T-cell (primary cell): Measurements from ENCODE around the gene SIPA1L3. TPM values are rescaled to one million over a fixed set of nuclear protein-coding genes. Genes with fewer than 3 reads are reported as not detected.

Source experiments
- ATAC-seq, 4 experiments: fragments of 200-7000 bp in 3 of 4; fragments of 150-1000 bp in 1 of 4; cut with Tn5 transposase; replicated peaks in 1 of 4; 1 replicate in 3 of 4; 2 replicates in 1 of 4; pipeline ENCODE4 v1.10.0; 2021; ENCODE audit warnings: moderate library complexity in 3 of 4, mild to moderate bottlenecking in 2 of 4, moderate number of reproducible peaks in 1 of 4
- CTCF ChIA-PET, 2 donors: fragments of 300-600 bp; sonication (Branson Sonifier 250); formaldehyde crosslinking; loops; one replicate each; lab custom pipeline; 2022; ENCODE audit warnings: antibody characterized with exemption in 2 of 2; lab: Charles Lee
- POLR2A ChIA-PET, 2 donors: fragments of 300-600 bp; sonication (Branson Sonifier 250); formaldehyde crosslinking; loops; one replicate each; lab custom pipeline; 2022; ENCODE audit warnings: antibody characterized with exemption in 2 of 2; lab: Charles Lee
- DNase-seq, 35 experiments: peaks; one replicate each; pipeline versions ENCODE4 v3.0.0 to v3.0.0-alpha.2; 2013 to 2023
- H3K27ac ChIP-seq: one replicate; pipeline ENCODE4 v1.5.1; 2013; ENCODE audit warnings: low read length
- H3K27me3 ChIP-seq, 2 experiments: replicated peaks in 1 of 2; 1 replicate in 1 of 2; 2 replicates in 1 of 2; pipeline versions ENCODE4 v1.6.1 to v1.7.0; 2013; ENCODE audit warnings: low read length in 1 of 2, mixed read lengths in 1 of 2; ENCODE audit not compliant: control insufficient read depth in 2 of 2, insufficient read depth in 2 of 2; ENCODE audit errors: extremely low read depth in 1 of 2
- H3K36me3 ChIP-seq, 2 donors: 1 replicate in 1 of 2; 2 replicates in 1 of 2; pipeline versions ENCODE4 v1.6.1 to v1.7.0; 2013; ENCODE audit warnings: low read length in 1 of 2; ENCODE audit not compliant: control insufficient read depth in 2 of 2, insufficient read depth in 1 of 2; ENCODE audit errors: extremely low read depth in 1 of 2
- H3K4me1 ChIP-seq, 2 experiments: 1 replicate in 1 of 2; 2 replicates in 1 of 2; pipeline versions ENCODE4 v1.6.1 to v1.7.0; 2013; ENCODE audit warnings: low read length in 2 of 2, mixed read lengths in 1 of 2; ENCODE audit not compliant: insufficient read depth in 2 of 2, control insufficient read depth in 1 of 2; ENCODE audit errors: extremely low read depth in 1 of 2
- H3K4me3 ChIP-seq, 2 donors: 1 replicate in 1 of 2; 2 replicates in 1 of 2; pipeline versions ENCODE4 v1.5.1 to v1.7.0; 2013; ENCODE audit warnings: mild to moderate bottlenecking in 2 of 2, low read length in 1 of 2, moderate library complexity in 1 of 2; ENCODE audit not compliant: control insufficient read depth in 1 of 2; ENCODE audit errors: extremely low read depth in 1 of 2
- H3K9me3 ChIP-seq: 2 replicates; pipeline ENCODE4 v1.7.0; 2013
- H3K27ac Mint-ChIP-seq, 2 donors: one replicate each; pipeline ENCODE4 v1.8.0; 2020 to 2021; ENCODE audit warnings: mild to moderate bottlenecking in 2 of 2, mixed read lengths in 2 of 2
- H3K27me3 Mint-ChIP-seq, 2 donors: one replicate each; pipeline ENCODE4 v1.8.0; 2021 to 2022; ENCODE audit warnings: mixed read lengths in 2 of 2
- H3K36me3 Mint-ChIP-seq: one replicate; pipeline ENCODE4 v1.8.0; 2021; ENCODE audit warnings: mixed read lengths
- H3K4me1 Mint-ChIP-seq, 3 donors: one replicate each; pipeline ENCODE4 v1.8.0; 2020 to 2022; ENCODE audit warnings: mixed read lengths in 3 of 3, mild to moderate bottlenecking in 1 of 3
- H3K4me3 Mint-ChIP-seq, 3 donors: one replicate each; pipeline ENCODE4 v1.8.0; 2020 to 2022; ENCODE audit warnings: mild to moderate bottlenecking in 3 of 3, mixed read lengths in 3 of 3, moderate library complexity in 3 of 3
- H3K9me3 Mint-ChIP-seq, 3 donors: one replicate each; pipeline ENCODE4 v1.8.0; 2020 to 2022; ENCODE audit warnings: mixed read lengths in 3 of 3
- WGBS: methylation state at CpG from one replicate; pipeline ENCODE4 v1.1.5; 2013; ENCODE audit warnings: missing lambda C conversion rate; ENCODE audit not compliant: insufficient coverage; 5-methylcytosine and 5-hydroxymethylcytosine counted together
- total RNA-seq, 35 experiments: library from RNA in 6 of 35; stranded (reverse) in 6 of 35; fragments of 120-200 nt in 1 of 35; gene quantifications; one replicate each; pipeline versions ENCODE4 v1.2.1 to v1.2.4 and lab custom pipeline; 2013 to 2026

Gene SIPA1L3
- total RNA-seq, 5 donors from 2014 or later (not counting 1 experiment from before 2014, with no cell fraction given) = 26.2 to 40.6 (median 35.5) TPM

- H3K4me3 ChIP-seq = no peak overlapping the region
- WGBS = no CpG with 5 or more reads among the region's 1 CpG
- peaks cover 6 to 23% (median 7%) of the 10 kb centered on the region in 3 donors for H3K4me1 Mint-ChIP-seq
- H3K9me3 ChIP-seq = no peaks in the 10 kb centered on the region
- H3K4me3 Mint-ChIP-seq = no peak overlapping the region
- DNase-seq (no peak), ATAC-seq (no peak)
- ChIA-PET CTCF (no interaction called here), POLR2A (no interaction called here)
- peaks cover 22% of the 10 kb centered on the region for H3K36me3 Mint-ChIP-seq
- no peaks in the 10 kb centered on the region for H3K36me3 ChIP-seq
- H3K27me3 Mint-ChIP-seq = no peaks in the 10 kb centered on the region
- H3K9me3 Mint-ChIP-seq = peaks cover 5 to 18% (median 17%) of the 10 kb centered on the region in 3 donors
- no peaks in the 10 kb centered on the region for H3K4me1 ChIP-seq
- H3K27ac ChIP-seq = no peak overlapping the region
- H3K27me3 ChIP-seq = no peaks in the 10 kb centered on the region
- H3K27ac Mint-ChIP-seq = no peak overlapping the region
Observed at GRCh38 chr19:37957176-37957575, 50.2 kb downstream of the SIPA1L3 start.

GRCh38 chr19:37959665-37960114 is 52.7 kb downstream of the SIPA1L3 start:
- Histone ChIP-seq H3K4me3 (no peak overlapping the region), H3K36me3 (no peaks in the 10 kb centered on the region), H3K27ac (no peak overlapping the region), H3K9me3 (no peaks in the 10 kb centered on the region), H3K4me1 (no peaks in the 10 kb centered on the region), H3K27me3 (no peaks in the 10 kb centered on the region)
- DNase-seq = no peak
- no peak overlapping the region for H3K4me3 Mint-ChIP-seq
- peaks cover 22% of the 10 kb centered on the region for H3K36me3 Mint-ChIP-seq
- H3K27ac Mint-ChIP-seq = no peak overlapping the region
- peaks cover 5 to 19% (median 15%) of the 10 kb centered on the region in 3 donors for H3K9me3 Mint-ChIP-seq
- POLR2A ChIA-PET = no interaction called here
- WGBS = no CpG with 5 or more reads among the region's 3 CpGs
- CTCF ChIA-PET = no interaction called here
- no peaks in the 10 kb centered on the region for H3K27me3 Mint-ChIP-seq
- H3K4me1 Mint-ChIP-seq = peaks cover 8 to 29% (median 12%) of the 10 kb centered on the region in 3 donors
- ATAC-seq = no peak

- no peaks in the 10 kb centered on the region for H3K4me1 ChIP-seq
- peaks cover 5 to 15% (median 12%) of the 10 kb centered on the region in 3 donors for H3K9me3 Mint-ChIP-seq
- 100% methylated on average over 1 of the region's 4 CpGs for WGBS
- H3K36me3 Mint-ChIP-seq = peaks cover 21% of the 10 kb centered on the region
- H3K4me3 Mint-ChIP-seq = no peak overlapping the region
- ChIA-PET POLR2A (no interaction called here), CTCF (no interaction called here)
- no peak for DNase-seq
- H3K27ac Mint-ChIP-seq = no peak overlapping the region
- no peaks in the 10 kb centered on the region for H3K9me3 ChIP-seq
- H3K4me3 ChIP-seq = no peak overlapping the region
- no peak overlapping the region for H3K27ac ChIP-seq
- no peaks in the 10 kb centered on the region for H3K27me3 Mint-ChIP-seq
- no peak for ATAC-seq
- no peaks in the 10 kb centered on the region for H3K36me3 ChIP-seq
- H3K27me3 ChIP-seq = no peaks in the 10 kb centered on the region
- H3K4me1 Mint-ChIP-seq = peaks cover 5 to 24% (median 8%) of the 10 kb centered on the region in 3 donors
Observed at GRCh38 chr19:37961198-37961597, 54.2 kb downstream of the SIPA1L3 start.

GRCh38 chr19:37963190-37963936 is 56.4 kb downstream of the SIPA1L3 start:
- ChIA-PET CTCF (no interaction called here), POLR2A (no interaction called here)
- no peak overlapping the region for H3K27ac Mint-ChIP-seq
- no peak for ATAC-seq
- H3K4me1 Mint-ChIP-seq = peaks cover 5 to 18% (median 8%) of the 10 kb centered on the region in 3 donors
- 80% methylated on average over 3 of the region's 4 CpGs for WGBS
- no peaks in the 10 kb centered on the region for H3K27me3 Mint-ChIP-seq
- DNase-seq = no peak
- Histone ChIP-seq H3K27ac (no peak overlapping the region), H3K27me3 (no peaks in the 10 kb centered on the region), H3K4me3 (no peak overlapping the region), H3K4me1 (no peaks in the 10 kb centered on the region), H3K9me3 (no peaks in the 10 kb centered on the region), H3K36me3 (no peaks in the 10 kb centered on the region)
- no peak overlapping the region for H3K4me3 Mint-ChIP-seq
- peaks cover 21% of the 10 kb centered on the region for H3K36me3 Mint-ChIP-seq
- H3K9me3 Mint-ChIP-seq = peaks cover 5 to 9% (median 6%) of the 10 kb centered on the region in 3 donors

GRCh38 chr19:37964109-37964508 is 57.1 kb downstream of the SIPA1L3 start:
- DNase-seq = no peak
- no peak overlapping the region for H3K4me3 Mint-ChIP-seq
- POLR2A ChIA-PET = no interaction called here
- H3K4me1 Mint-ChIP-seq = peaks cover 5 to 17% (median 7%) of the 10 kb centered on the region in 3 donors
- no peaks in the 10 kb centered on the region for H3K9me3 ChIP-seq
- H3K36me3 ChIP-seq = no peaks in the 10 kb centered on the region
- WGBS = no CpG with 5 or more reads among the region's 2 CpGs
- peaks cover 23% of the 10 kb centered on the region for H3K36me3 Mint-ChIP-seq
- no peak overlapping the region for H3K27ac ChIP-seq
- H3K27ac Mint-ChIP-seq = no peak overlapping the region
- H3K27me3 ChIP-seq = no peaks in the 10 kb centered on the region
- H3K27me3 Mint-ChIP-seq = no peaks in the 10 kb centered on the region
- no peak overlapping the region for H3K4me3 ChIP-seq
- ATAC-seq = no peak
- peaks cover 9 to 13% (median 9%) of the 10 kb centered on the region in 3 donors for H3K9me3 Mint-ChIP-seq
- no peaks in the 10 kb centered on the region for H3K4me1 ChIP-seq
- CTCF ChIA-PET = interaction anchor here in 1 of 2 donors (0.6 kb wide), 1 partner anchor 261 kb away, joined by 3 read pairs; no protein-coding TSS in a partner anchor

- H3K4me3 ChIP-seq = no peak overlapping the region
- H3K9me3 ChIP-seq = no peaks in the 10 kb centered on the region
- H3K27ac ChIP-seq = no peak overlapping the region
- Mint-ChIP-seq H3K4me3 (no peak overlapping the region), H3K27ac (no peak overlapping the region), H3K4me1 (peaks cover 2 to 11% (median 5%) of the 10 kb centered on the region in 3 donors), H3K27me3 (no peaks in the 10 kb centered on the region), H3K36me3 (peaks cover 32% of the 10 kb centered on the region), H3K9me3 (peaks cover 12 to 26% (median 12%) of the 10 kb centered on the region in 3 donors)
- H3K36me3 ChIP-seq = no peaks in the 10 kb centered on the region
- no peaks in the 10 kb centered on the region for H3K27me3 ChIP-seq
- POLR2A ChIA-PET = no interaction called here
- CTCF ChIA-PET = no interaction called here
- ATAC-seq (no peak), DNase-seq (no peak)
- H3K4me1 ChIP-seq = no peaks in the 10 kb centered on the region
- WGBS = 96% methylated on average over 4 of the region's 8 CpGs
Observed at GRCh38 chr19:37966211-37966661, 59.2 kb downstream of the SIPA1L3 start.
